Heart right ventricle (tissue), 16 donors: ENCODE results near the gene HNRNPL. TPM values are rescaled to one million over a fixed set of nuclear protein-coding genes. Genes with fewer than 3 reads are reported as not detected.
"Not testable (repeated sequence)": the region's sequence is repeated elsewhere in the genome, so short reads cannot be mapped to it uniquely, and the experiment has no call there.

Experiments
- ATAC-seq, 8 donors: fragments of 200-7000 bp; cut with Tn5 transposase; one replicate each; pipeline ENCODE4 v1.9.1; 2020; ENCODE audit warnings: mild to moderate bottlenecking in 8 of 8, moderate library complexity in 8 of 8, moderate number of reproducible peaks in 1 of 8
- DNase-seq, 2 donors: peaks; one replicate each; pipeline ENCODE4 v3.0.0-alpha.2; 2020
- H3K27ac ChIP-seq, 10 donors: fragments of 200-600 bp; sonication (generic) in 2 of 10; one replicate each; pipeline versions ENCODE4 v1.5.0 to v1.8.0; 2020 to 2022; ENCODE audit warnings: mild to moderate bottlenecking in 3 of 10
- H3K27me3 ChIP-seq, 7 donors: fragments of 200-600 bp; one replicate each; pipeline ENCODE4 v1.8.0; 2021 to 2022; ENCODE audit warnings: mild to moderate bottlenecking in 2 of 7
- H3K36me3 ChIP-seq, 9 donors: fragments of 200-600 bp; sonication (generic) in 1 of 9; one replicate each; pipeline versions ENCODE4 v1.5.0 to v1.8.0; 2020 to 2022; ENCODE audit warnings: mild to moderate bottlenecking in 2 of 9
- H3K4me1 ChIP-seq, 9 donors: fragments of 200-600 bp; sonication (generic) in 1 of 9; one replicate each; pipeline versions ENCODE4 v1.5.0 to v1.8.0; 2020 to 2022; ENCODE audit warnings: mild to moderate bottlenecking in 4 of 9
- H3K4me3 ChIP-seq, 10 donors: fragments of 200-600 bp; sonication (generic) in 2 of 10; one replicate each; pipeline versions ENCODE4 v1.5.0 to v1.8.0; 2020 to 2022; ENCODE audit warnings: mild to moderate bottlenecking in 7 of 10, moderate library complexity in 2 of 10
- H3K9me3 ChIP-seq, 11 donors: fragments of 200-600 bp in 10 of 11; sonication (generic) in 2 of 11; one replicate each; pipeline versions ENCODE4 v1.5.0 to v1.8.0; 2013 to 2022; ENCODE audit warnings: mild to moderate bottlenecking in 2 of 11, control low read depth in 1 of 11, moderate library complexity in 1 of 11
- WGBS, 2 donors: extraction: QIAGEN DNeasy Blood & Tissue Kit; methylation state at CpG; one replicate each; pipeline ENCODE4 v1.1.7; 2013; ENCODE audit warnings: inconsistent platforms in 1 of 2; 5-methylcytosine and 5-hydroxymethylcytosine counted together
- intact Hi-C, 10 donors: fragments of 100-400 bp; cut with DNase I; formaldehyde crosslinking; loops; one replicate each; pipeline versions ENCODE4 v1.11.1 to v1.14.2; 2022
- polyA plus RNA-seq, 2 donors: library from polyadenylated mRNA; stranded (reverse); fragments of 200-250 nt; gene quantifications; one replicate each; pipeline ENCODE4 v1.2.3, GENCODE V29; 2013
- total RNA-seq, 10 donors: library from RNA; stranded (reverse); fragmentation: NEBNext Ultra II Directional in 3 of 10; extraction: Animal tissue kit (Norgen Biotek cat#: 25700) in 3 of 10; gene quantifications; one replicate each; pipeline versions ENCODE4 v1.2.1 to v1.2.4, GENCODE V29; 2021 to 2023
- TF ChIP-seq, protein P1 (sequence below), 9 donors: fragments of 200-600 bp; sonication (generic) in 2 of 9; IDR thresholded peaks; one replicate each; pipeline versions ENCODE4 v1.5.0 to v1.8.0; 2021 to 2022; ENCODE audit warnings: antibody characterized with exemption in 9 of 9, mild to moderate bottlenecking in 5 of 9, moderate library complexity in 1 of 9
- donor health status: Arrhythmogenic right ventricular cardiomyopathy.
- donor health status: ischemic (EF 13 %, LVEDD 7.1; RV severe dilation, severe dysfunction).
- donor health status: healthy with polysubstance abuse.
- donor health status: DM: no; HTN: yes; CAD: no.
- donor health status: DM: no; HTN: no; CAD: no.
- donor health status: ischemic (EF 25% LVEDD 6.9; RV normal size, moderate dysfunction).
- donor health status: ischemic (EF 25% LVEDD 5.7; RV mildly dilated, moderate dysfunction).
- donor health status: healthy.
- donor health status: DM: yes; HTN: yes; CAD: no.
- donor health status: Ischemic cardiomyopathy.
- donor health status: ischemic (EF 35%, LVEDD 5.7; RV mildly dilated, moderate dysfunction).
- donor health status: nonischemic (EF 11% LVEDD 7.7; RV severe dilation, severe dysfunction).
- donor health status: DM: yes; HTN: yes; CAD: no.
- donor health status: PGD.
- donor health status: ischemic (EF 29% LVEDD 5.4; RV normal size, mild dysfunction).
- donor health status: nonischemic (EF 23%, LVEDD 6.1; RV moderate dilation, normal function).

HNRNPL gene
- total and polyA plus RNA-seq, 12 donors: 130 to 196 (median 170) TPM

DNA sequence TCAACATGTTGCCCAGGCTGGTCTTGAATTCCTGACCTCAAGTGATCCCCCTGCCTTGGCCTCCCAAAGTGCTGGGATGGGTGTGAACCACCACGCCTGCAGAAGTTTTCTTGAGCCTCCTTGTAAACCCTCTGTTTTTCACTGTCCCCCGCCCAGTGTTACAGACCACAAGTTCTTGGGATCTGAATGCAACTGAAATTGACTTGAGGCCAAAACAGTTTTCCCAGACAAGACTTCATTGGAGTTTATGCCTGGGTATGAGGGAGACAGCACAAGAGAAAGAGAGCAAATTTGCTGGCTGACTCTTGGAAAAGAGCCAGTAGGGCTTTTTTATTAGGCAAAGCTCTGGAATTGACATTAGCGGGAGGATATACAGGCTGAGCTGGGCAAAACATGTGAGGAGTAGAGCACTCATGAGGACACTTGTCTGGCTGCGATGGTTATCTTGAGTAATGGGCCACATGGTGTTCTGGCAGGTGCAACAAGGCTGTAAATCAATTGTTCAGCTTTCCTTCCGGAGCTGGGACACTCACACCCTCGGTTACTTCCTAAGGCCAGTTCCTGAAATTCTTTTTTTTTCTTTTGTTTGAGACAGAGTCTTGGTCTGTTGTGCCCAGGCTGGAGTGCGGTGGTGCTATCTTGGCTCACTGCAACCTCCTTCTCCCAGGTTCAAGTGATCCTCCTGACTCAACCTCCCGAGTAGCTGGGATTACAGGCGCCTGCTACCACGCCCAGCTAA, 12.7 kb upstream of the HNRNPL start:
- Histone ChIP-seq H3K4me3 (no peak overlapping the region), H3K36me3 (no peaks in the 10 kb centered on the region), H3K9me3 (no peaks in the 10 kb centered on the region), H3K4me1 (peaks cover 0 to 52% (median 21%) of the 10 kb centered on the region in 9 donors), H3K27me3 (no peaks in the 10 kb centered on the region), H3K27ac (peak overlapping the region in 9 of 10 donors; percentile 6 to 79 (median 58))
- DNase-seq (peak in 1 of 2 donors; percentile 45), ATAC-seq (peak; percentile 77 to 96 (median 89))
- TF ChIP-seq, protein P1, sequence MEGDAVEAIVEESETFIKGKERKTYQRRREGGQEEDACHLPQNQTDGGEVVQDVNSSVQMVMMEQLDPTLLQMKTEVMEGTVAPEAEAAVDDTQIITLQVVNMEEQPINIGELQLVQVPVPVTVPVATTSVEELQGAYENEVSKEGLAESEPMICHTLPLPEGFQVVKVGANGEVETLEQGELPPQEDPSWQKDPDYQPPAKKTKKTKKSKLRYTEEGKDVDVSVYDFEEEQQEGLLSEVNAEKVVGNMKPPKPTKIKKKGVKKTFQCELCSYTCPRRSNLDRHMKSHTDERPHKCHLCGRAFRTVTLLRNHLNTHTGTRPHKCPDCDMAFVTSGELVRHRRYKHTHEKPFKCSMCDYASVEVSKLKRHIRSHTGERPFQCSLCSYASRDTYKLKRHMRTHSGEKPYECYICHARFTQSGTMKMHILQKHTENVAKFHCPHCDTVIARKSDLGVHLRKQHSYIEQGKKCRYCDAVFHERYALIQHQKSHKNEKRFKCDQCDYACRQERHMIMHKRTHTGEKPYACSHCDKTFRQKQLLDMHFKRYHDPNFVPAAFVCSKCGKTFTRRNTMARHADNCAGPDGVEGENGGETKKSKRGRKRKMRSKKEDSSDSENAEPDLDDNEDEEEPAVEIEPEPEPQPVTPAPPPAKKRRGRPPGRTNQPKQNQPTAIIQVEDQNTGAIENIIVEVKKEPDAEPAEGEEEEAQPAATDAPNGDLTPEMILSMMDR (IDR thresholded peaks at IDR 0.05): no peak
- 58 to 65% methylated on average over 10 of the region's 10 CpGs for WGBS, 2 donors
- intact Hi-C loops: no loop called here

DNA sequence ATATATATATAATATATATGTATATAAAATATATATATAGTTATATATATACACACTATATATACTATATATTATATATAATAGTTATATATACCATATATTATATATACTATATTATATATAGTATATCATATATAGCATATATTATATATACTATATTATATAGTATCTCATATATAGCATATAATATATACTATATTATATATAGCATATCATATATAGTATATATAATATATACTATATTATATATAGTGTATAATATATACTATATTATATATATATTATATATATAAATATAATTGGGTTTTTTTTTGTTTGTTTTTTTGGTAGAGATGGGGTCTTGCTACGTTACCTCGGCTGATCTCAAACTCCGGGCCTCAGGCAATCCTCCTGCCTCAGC, 11.6 kb upstream of the HNRNPL start:
- intact Hi-C loops: no loop called here
- TF ChIP-seq, protein P1 (IDR thresholded peaks at IDR 0.05): no peak
- ATAC-seq: no peak
- H3K27ac ChIP-seq: peak overlapping the region in 3 of 10 donors; percentile 39 to 76 (median 61)
- no peak overlapping the region for H3K4me3 ChIP-seq
- DNase-seq: no peak
- no peaks in the 10 kb centered on the region for H3K9me3 ChIP-seq
- H3K27me3 ChIP-seq: no peaks in the 10 kb centered on the region
- H3K4me1 ChIP-seq: peaks cover 0 to 55% (median 21%) of the 10 kb centered on the region in 9 donors
- H3K36me3 ChIP-seq: no peaks in the 10 kb centered on the region
- WGBS, 2 donors: 94 to 95% methylated on average over 3 of the region's 3 CpGs

DNA sequence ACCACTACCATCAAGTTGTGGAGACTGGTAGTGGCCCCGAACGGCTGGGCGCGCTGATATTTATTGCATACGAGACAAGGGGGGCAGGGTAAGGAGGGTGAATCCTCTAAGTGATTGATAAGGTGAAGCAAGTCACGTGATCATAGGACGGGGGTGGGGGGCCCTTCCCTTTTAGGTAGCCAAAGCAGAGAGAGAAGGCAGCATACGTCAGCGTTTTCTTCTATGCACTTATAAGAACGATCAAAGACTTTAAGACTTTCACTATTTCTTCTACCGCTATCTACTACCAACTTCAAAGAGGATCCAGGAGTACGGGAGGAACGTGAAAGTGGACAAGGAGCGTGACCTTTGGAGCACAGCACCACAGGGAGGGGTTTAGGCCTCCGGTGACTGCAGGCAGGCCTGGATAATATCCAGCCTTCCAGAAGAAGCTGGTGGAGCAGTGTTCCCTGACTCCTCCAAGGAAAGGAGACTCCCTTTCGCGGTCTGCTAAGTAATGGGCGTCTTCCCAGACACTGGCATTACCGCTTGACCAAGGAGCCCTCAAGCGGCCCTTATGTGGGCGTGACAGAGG, 9.9 kb upstream of the HNRNPL start:
- H3K4me1 ChIP-seq: peaks cover 0 to 41% (median 21%) of the 10 kb centered on the region in 9 donors
- H3K36me3 ChIP-seq, H3K27ac ChIP-seq, H3K9me3 ChIP-seq, H3K4me3 ChIP-seq, DNase-seq, H3K27me3 ChIP-seq, ATAC-seq, intact Hi-C loops: not testable (repeated sequence)
- 66 to 69% methylated on average over 21 of the region's 21 CpGs for WGBS, 2 donors

DNA sequence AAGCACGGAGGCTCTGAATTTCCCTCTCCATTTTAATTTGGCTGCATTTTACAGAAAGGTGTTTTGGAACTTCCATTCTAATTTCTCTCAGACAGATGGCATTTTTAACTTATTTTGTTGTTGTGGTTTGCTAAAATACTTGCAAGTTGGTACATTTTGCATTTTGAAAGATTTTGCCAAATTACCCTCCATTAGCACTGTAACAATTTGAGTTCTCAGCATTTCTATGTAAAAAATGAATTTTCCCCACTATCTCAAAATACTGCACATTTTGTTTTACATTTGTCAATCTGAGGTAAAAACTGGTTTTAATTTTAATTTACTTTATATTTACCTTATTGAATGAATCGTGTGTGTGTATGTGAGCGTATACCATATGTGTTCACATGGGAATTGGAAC, 7.0 kb upstream of the HNRNPL start:
- DNase-seq (no peak), ATAC-seq (no peak)
- TF ChIP-seq, protein P1 (IDR thresholded peaks at IDR 0.05): no peak
- Histone ChIP-seq H3K9me3 (no peaks in the 10 kb centered on the region), H3K4me3 (no peak overlapping the region), H3K27ac (peak overlapping the region in 1 of 10 donors; percentile 2), H3K4me1 (peaks cover 0 to 20% (median 9%) of the 10 kb centered on the region in 9 donors), H3K36me3 (no peaks in the 10 kb centered on the region), H3K27me3 (no peaks in the 10 kb centered on the region)
- 84 to 85% methylated on average over 3 of the region's 3 CpGs for WGBS, 2 donors
- intact Hi-C loops: no loop called here

- ATAC-seq, H3K4me3 ChIP-seq, H3K9me3 ChIP-seq, H3K36me3 ChIP-seq, H3K27me3 ChIP-seq, DNase-seq, intact Hi-C loops, H3K27ac ChIP-seq: not testable (repeated sequence)
- H3K4me1 ChIP-seq: peaks cover 0 to 26% (median 14%) of the 10 kb centered on the region in 9 donors
- WGBS, 2 donors: 86 to 95% methylated on average over 18 to 27 of the region's 37 CpGs
Observed at GRCh38 chr19:38855751-38856150, 6.0 kb upstream of the HNRNPL start.

GRCh38 chr19:38854961-38855360, 5.2 kb upstream of the HNRNPL start:
- H3K4me3 ChIP-seq, H3K27me3 ChIP-seq, H3K36me3 ChIP-seq, H3K27ac ChIP-seq, DNase-seq, H3K9me3 ChIP-seq, ATAC-seq: not testable (repeated sequence)
- intact Hi-C loops: loop anchor here in 2 of 10 donors (5.0 kb wide), 1 partner anchor 42 kb away; the partner anchor contains the start of genes NFKBIB (in 2 of the 2) and SIRT2 (in 2 of the 2)
- peaks cover 0 to 28% (median 15%) of the 10 kb centered on the region in 9 donors for H3K4me1 ChIP-seq
- WGBS, 2 donors: 59 to 75% methylated on average over 2 to 3 of the region's 3 CpGs
